ENCODE results near the gene PTPN7.
A peak's percentile ranks its signal among the peaks of the same experiment; 100 is the strongest.
"Not testable (repeated sequence)": the region's sequence is repeated elsewhere in the genome, so short reads cannot be mapped to it uniquely, and the experiment has no call there.

PTPN7 gene

DNA sequence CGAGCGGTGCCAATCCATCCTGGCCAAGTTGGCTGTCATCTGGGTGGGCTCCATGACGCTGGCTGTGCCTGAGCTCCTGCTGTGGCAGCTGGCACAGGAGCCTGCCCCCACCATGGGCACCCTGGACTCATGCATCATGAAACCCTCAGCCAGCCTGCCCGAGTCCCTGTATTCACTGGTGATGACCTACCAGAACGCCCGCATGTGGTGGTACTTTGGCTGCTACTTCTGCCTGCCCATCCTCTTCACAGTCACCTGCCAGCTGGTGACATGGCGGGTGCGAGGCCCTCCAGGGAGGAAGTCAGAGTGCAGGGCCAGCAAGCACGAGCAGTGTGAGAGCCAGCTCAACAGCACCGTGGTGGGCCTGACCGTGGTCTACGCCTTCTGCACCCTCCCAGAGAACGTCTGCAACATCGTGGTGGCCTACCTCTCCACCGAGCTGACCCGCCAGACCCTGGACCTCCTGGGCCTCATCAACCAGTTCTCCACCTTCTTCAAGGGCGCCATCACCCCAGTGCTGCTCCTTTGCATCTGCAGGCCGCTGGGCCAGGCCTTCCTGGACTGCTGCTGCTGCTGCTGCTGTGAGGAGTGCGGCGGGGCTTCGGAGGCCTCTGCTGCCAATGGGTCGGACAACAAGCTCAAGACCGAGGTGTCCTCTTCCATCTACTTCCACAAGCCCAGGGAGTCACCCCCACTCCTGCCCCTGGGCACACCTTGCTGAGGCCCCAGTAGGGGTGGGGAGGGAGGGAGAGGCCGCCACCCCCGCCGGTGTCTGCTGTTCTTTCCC lies 32.4 kb downstream of the PTPN7 start:
- no peak for DNase-seq

DNA sequence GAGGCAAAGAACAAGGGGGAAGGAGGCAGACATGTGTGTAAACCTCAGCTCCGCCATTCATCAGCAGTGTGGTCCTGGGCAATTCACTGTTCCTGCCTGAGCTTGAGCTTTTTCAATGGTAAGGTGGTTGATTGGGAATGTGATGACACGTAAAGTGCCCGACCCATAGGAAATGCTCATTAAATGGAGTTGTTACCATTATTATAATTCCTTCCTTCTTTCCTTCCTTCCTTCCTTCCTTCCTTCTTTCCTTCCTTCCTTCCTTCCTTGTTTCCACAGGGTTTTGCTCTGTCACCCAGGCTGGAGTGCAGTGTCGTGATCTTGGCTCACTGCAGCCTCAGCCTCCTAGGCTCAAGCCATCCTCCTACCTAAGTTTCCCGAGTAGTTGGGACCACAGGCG lies 33.3 kb downstream of the PTPN7 start:
- DNase-seq, result no peak

DNA sequence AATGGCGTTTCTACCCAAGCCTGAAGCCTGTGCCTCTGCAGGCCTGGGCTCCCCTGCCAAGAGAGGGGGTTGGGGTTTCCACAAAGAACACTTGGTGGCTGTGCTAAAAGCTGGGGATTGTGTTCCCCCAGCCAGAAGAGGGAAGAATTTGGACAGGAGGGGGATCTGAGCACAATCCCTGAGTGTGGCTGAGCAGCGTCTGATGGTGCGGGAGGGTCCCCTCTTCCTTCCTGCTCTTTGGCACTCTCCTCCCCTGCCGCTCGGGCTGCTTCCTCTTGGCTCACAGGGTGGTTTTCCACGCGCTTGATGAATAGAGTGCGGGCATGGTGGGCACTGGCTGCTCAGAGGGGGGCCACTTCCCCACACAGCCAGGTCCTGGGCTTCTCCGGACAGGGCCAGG lies 34.0 kb downstream of the PTPN7 start:
- DNase-seq, result no peak

DNA sequence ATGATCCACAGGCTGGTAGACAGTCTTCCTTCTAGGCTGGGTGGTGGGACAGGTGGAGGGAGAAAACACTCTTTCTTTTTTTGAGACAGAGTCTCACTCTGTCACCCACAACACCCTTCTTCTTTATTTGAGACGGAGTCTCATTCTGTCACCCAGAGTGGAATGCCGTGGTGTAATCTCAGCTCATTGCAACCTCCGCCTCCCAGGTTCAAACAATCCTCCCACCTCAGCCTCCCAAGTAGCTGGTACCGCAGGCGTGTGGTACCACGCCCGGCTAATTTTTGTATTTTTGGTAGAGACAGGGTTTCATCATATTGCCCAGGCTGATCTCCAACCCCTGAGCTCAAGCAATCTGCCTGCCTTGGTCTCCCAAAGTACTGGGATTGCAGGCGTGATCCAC lies 34.8 kb downstream of the PTPN7 start:
- no peak for DNase-seq

DNA sequence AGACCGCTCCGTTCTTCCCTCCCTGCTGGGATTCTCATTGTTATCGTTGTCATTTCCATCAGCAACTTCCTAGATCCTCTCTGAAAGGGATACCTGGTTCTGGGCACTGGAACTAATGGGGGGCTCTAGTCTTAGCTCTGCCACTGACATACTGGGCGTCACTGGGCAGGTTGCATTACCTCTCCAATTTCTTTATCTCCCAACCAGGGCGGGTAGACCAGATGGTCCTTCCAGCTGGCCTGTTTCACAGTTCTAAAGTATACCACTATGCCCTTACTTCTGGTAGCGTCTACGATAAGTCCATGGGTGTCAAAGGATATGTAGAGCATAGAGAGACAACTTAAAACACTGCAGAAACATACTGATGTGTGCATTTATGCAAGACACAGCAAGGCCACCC lies 36.3 kb downstream of the PTPN7 start:
- DNase-seq, result no peak

DNA sequence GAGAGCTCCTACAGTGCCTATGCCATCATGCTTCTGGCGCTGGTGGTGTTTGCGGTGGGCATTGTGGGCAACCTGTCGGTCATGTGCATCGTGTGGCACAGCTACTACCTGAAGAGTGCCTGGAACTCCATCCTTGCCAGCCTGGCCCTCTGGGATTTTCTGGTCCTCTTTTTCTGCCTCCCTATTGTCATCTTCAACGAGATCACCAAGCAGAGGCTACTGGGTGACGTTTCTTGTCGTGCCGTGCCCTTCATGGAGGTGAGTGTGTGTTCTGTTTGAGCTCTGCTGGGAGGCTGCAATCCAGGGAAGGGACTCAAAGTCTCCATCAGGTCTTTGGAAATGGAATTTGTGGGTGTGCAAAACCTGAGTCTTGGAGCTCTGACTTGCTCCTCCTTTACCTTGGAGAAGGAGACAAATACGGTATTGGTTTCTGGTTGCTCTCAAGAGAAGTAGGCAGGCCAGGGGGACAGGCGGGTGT lies 37.0 kb downstream of the PTPN7 start:
- DNase-seq, result no peak

DNA sequence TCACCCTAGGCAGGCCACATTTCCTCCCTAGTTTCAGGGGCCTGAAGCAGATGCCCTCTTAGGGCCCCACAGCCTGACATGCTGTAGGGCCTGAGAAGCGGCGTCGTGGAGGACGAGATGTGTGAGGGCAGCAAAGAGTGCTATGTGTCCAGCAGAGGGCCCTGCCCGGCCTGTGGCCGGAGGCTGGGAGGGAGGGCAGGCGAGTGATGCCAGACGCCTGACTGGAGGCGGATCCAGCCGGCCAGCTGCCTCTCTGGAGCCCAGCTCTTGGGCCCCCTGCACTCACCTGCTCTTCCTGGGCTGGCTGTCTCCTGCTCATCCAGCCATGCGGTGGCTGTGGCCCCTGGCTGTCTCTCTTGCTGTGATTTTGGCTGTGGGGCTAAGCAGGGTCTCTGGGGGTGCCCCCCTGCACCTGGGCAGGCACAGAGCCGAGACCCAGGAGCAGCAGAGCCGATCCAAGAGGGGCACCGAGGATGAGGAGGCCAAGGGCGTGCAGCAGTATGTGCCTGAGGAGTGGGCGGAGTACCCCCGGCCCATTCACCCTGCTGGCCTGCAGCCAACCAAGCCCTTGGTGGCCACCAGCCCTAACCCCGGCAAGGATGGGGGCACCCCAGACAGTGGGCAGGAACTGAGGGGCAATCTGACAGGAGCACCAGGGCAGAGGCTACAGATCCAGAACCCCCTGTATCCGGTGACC lies 37.6 kb downstream of the PTPN7 start, which contains the start of gene GPR37L1:
Gene GPR37L1 (plus strand): TSS at position 279 of the 697 bp plus-strand sequence. CDS start 47 bp downstream, at position 326.
- DNase-seq, result peak; percentile 62

DNA sequence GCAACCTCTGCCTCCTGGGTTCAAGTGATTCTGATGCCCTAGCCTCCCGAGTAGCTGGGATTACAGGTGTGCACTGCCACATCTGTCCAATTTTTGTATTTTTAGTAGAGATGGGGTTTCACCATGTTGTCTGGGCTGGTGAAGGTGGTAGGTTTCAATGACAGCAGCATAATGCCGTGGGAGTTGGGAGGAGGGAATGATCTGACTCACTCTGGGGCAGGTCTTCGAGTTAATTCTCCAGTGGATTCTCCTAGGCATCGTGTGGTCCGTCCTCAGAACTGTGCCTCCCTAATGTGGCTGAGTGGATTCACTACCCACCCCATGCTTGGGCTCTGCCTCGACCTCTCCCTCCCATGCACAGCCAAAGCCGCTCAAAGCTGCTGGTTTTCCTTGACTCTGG lies 39.4 kb downstream of the PTPN7 start:
- DNase-seq, result no peak

DNA sequence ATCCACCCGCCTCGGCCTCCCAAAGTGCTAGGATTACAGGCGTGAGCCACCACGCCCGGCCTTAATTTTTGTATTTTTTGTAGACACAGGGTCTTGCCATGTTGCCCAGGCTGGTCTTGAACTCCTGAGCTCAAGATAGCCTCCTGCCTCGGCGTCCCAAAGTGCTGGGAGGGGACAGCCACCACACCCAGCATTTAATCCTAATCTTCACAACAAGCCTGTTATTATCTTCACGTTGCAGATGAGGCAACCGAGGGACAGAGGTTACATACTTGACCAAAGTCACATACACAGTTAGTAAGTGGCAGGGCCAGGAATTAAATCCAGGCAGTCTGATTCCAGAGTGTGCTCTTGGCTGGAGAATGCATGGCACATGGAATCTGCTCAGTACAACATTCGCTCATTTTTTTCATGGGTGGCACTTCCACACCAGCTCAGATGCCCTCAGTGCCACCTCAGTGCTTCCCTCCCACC lies 42.5 kb downstream of the PTPN7 start:
- DNase-seq, result no peak

DNA sequence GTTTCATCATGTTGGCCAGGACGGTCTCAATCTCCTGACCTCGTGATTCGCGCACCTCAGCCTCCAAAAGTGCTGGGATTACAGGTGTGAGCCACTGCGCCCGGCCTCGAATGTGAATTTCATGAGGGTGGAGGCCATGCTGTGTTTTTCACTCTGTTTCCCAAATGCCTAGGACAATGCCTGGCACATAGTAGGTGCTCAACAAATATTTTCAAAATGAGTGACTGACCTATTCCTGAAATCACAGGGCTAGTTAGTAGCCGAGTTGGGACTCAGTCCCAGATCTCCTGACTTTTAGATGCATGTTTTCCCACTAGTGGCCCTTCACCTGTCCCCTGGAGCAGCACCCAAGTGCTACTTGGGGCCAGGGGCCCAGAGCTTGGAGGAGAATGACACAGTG lies 44.1 kb downstream of the PTPN7 start:
- DNase-seq, result no peak

DNA sequence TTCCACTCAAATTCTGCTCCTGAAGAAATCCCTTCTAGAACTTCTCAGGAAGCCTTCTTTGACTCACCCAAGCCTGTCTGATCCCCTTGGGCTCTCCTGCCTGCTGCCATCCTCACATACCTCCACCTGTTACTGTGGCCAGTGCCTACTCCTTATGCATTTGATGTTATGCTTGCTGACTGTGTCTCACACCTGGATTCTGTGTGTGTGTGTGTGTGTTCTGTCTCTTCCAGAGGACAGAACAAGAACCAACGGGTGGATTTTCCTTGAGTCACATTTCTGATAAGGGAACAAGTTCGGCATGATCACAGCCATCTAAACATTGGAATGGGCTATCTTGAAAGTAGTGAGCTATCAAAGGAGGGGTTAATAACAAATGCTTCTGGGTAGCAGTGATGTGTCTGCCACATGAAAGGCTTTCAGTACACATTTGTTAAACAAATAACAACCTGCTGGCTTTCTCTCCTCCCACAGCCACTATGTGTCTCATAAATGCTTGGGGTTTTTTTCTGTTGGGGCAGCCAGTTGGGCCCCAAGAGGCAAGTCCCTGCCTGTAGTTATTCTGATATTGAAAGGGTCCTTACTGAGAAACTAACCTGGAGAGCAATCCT lies 46.6 kb downstream of the PTPN7 start:
- no peak for DNase-seq

DNA sequence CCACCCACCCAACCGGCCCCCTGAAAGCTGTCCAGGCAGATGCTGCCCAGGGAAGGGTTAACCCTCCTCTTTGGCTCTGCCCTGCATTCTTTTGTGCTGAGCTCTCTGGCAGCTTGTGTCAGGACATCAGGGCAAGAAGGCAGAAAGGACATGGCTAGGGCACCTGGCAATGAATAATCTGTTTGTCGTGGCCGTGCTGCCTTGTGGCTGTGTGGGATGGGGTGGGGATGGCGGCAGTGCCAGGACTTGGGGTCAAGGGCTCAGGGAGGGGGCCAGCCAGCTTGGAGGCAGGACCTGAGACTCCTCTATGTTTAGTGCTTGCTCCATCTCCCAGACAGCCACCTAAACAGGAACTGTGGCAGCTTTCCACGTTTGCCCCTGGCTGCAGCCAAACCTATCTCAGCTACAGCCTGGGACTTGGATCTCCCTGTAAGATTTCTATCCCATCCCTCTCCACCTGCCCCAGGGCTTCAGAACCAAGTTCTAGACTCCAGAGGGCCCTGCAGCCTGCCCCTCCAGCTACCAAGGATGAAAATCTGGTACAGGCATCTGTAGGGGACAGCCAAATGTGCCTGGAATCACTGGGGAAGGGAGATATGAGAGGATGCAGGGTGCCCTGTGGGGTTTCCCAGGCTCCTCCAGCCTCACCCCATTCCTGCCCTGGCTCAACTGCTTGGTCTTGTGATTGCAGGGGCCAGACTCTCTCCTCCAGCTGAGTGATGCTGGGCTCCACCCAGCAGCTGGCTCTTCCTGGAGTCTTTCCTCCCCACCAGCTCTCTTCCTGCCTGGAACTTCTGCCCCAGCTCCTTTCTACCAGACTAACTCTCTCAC lies 47.3 kb downstream of the PTPN7 start:
- DNase-seq, result peak; percentile 86

DNA sequence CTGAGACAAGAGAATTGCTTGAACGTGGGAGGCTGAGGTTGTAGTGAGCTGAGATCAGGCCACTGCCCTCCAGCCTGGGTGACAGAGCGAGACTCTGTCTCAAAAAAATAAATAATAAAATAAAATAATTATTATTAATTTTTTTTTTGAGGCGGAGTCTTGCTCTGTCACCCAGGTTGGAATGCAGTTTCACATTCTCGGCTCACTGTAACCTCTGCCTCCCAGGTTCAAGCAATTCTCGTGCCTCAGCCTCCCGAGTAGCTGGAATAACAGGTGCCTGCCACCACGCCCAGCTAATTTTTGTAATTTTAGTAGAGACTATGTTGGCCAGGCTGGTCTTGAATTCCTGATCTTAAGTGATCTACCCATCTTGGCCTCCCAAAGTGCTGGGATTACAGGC lies 48.8 kb downstream of the PTPN7 start:
- not testable (repeated sequence) for DNase-seq

DNA sequence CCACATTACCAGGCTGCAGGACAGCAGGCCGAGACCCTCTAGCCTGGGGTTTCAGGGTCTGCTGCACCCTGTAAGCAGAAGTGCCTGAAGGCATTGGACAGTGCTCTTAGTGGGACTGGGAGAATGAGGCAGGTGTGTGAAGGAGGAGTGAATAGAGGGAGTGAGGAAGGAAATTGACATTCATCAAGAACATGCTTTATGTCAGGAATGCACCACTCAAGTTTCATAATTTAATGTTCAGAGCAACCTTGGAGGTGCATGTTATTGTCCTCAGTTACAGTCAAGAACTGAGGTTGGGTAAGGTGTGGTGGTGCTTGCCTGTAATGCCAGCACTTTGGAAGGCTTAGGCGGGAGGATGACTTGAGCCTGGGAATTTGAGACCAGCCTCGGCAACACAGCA lies 49.4 kb downstream of the PTPN7 start:
- no peak for DNase-seq

DNA sequence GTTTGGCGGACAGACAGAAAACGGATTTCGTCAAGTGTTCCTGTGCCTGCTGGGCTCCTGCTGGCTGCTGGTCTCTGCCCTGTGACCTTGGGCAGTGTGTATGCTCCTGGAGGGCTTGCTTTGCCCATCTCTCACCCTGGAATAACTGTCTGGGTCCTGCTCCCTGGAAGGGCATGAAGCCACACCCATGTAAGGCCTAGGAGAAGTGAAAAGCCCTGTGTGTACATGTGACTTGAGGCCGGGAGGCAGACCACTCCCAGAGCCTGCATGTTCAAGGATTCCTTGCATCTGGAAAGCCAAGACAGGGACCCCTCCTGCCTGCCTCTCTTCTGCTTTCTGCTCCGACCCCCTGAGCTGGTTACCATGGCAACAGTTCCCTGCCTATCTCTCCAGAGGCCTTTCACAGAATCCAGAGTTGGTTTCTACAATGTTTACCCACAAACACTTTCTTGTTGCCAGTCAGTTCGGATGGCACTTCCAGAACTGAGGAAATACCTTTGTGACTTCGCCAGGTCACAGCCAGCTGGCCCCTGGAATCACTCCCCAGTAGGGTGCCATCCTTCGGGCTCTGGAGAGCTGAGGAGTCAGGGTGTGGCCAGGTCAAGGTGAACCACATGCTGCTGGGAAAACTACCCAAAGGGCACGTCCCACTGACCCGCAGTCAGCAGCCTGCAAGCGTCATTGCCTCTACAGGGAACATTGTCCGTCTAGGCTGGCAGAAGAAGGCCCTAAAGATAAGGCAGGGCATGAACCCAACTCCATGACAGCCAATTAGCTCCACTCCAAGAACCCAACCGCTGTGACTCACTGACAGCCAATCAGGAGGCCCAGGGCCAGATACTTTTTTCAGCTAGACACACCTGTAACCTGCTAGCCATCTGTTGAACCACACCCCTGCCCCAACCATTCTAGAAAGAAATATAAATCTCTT lies 52.3 kb downstream of the PTPN7 start:
- DNase-seq, result peak; percentile 41

DNA sequence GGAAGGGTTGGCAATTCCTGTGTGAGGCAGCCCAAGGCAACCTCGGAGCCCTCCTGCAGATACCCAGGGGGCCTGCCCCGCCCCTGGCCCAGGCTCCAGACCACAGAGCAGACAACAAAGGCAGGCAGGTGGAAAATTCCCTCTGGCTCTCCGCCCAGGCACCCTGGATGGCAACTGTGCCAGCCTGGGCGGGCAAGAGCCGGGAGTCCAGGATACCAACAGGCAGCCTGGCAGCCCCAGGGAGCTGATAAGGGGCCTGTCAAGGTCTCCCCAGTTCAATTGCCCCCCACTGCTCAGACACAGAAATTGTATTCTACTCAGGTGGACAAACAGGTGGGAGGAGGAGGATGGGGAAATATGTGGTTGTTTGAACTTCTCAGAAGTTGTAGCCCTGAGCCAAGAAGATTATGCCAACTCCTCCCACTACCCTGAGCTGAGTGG lies 53.1 kb downstream of the PTPN7 start:
- peak; percentile 59 for DNase-seq

DNA sequence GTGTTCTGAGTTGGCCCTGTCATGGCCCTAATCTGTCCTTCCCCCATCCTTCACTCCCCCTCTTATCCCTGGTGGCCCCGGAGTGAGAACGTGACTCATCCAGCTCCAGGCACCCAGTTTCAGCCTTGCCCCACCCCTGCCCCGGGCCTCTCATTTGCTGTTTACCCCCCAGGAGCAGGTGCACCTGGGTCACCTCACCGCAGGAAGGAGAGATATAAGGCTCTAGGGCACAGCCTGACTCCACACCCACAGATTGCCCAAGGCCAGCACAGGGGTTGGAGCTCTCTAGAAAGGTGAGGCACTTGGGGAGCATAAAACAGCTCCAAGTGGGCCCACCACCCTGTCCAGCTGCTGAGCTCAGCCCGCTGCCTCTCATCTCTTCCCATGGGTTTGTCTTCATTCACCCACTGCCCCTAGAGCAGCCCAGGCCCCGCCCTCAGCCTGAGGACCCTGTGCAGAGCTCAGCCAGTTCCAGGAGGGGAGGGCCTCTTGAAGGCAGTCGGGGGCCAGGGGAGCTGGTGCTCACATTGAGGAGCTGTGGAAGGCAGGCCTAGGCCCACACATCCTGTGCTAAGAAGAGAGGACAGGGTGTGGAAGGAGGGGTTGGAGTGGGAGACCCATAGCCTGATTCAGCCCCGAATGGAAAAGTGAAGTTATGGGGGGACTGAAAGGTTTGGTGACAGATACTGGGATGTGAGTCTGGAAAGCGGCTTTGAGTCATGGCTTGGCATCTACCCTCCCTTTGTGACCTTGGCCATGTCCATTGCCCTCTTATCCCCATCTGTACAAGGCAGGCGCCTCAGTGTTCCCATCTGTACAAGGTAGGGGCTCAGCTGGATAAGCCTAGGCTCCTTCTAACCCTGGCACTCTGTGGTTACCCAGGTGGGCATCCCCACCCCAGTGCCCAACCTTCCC lies 53.8 kb downstream of the PTPN7 start:
- DNase-seq, result peak; percentile 57

DNA sequence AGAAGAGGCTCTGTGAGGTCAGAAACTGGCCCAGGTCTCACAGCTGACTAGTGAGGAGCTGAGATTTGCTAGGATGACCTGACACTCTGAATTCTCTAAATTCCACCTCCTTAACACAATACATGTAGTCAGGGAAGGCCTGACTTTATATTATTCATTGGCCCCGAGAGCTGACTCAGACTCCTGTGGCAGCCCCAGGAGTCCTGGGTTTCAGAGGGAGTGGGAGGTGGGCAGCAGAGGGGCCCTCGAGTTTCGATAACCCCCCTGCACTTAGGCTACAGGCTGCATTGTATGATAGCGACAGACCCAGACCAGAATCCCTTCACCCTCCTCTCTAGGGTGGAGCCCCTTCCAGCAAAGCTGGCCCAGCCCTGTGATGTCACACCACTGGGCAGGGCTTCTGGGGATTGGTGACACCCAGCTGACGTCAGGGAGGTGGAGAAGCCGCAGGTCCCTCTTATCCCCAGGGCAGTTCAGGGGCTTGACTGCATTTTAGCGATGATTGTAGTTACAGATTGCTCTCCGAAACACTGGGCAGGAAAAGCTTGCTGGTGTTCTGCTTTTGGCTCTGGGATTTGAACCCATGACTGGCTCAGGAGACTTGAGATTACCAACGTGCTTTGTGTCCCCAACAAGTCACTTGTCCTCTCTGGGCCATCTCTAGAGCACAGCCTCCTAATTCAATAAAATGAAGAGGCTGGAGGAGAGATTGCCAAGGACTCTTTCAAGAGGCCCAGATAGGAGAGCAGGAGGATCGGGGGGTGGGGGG lies 54.6 kb downstream of the PTPN7 start:
- DNase-seq, result peak; percentile 88

DNA sequence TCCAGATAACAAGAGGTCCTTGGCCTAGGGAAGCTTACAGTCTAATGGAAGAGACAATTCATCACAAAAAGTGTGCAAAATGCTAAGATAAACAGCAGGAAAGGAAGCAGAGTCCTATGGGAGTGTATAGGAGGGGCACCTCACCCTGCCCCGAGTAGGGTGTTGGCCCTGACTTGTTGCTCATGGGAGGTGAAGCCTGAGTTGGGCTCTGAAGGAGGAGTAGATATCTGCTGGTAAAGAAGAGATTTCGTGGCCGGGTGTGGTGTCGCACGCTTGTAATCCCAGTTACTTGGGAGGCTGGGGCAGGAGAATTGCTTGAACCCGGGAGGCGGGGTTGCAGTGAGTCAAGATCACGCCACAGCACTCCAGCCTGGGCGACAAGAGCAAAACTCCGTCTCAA lies 56.3 kb downstream of the PTPN7 start:
- no peak for DNase-seq

DNA sequence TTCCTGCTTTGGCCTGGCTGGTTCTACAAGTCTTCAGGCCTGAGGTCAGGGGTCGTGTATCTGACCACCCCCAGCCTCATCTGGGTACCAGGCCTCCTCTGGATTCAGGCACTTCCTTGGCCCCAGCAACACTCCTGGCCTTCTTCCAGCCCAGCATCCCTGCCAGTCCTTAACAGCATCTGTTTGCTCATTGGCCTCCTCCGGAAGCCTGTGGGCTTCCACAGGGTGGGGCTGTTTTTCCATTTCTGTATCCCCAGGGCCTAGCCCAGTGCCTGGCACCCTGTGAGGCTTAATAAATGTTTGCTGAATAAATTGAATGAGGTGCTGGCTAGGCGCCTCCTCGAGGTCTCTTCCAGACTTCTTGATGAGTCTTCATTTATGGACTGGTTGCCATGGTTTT lies 59.2 kb downstream of the PTPN7 start:
- peak; percentile 39 for DNase-seq
